GM18951 (cell line): ENCODE data around the gene MMP12.

Source experiments
- POLR2A ChIP-seq: IDR thresholded peaks from 4 replicates; pipeline ENCODE4 v1.6.1; 2011; ENCODE audit warnings: mild to moderate bottlenecking; ENCODE audit not compliant: insufficient read length, insufficient read depth; ENCODE audit errors: extremely low read depth
- in situ Hi-C: fragments of 300-500 bp; cut with MboI; formaldehyde crosslinking; loops from one replicate; pipeline ENCODE4 v1.12.0; 2022; ENCODE audit warnings: low sequenced_read_pairs, mixed read lengths, inconsistent platforms; ENCODE audit not compliant: unreplicated experiment

The MMP12 gene

DNA sequence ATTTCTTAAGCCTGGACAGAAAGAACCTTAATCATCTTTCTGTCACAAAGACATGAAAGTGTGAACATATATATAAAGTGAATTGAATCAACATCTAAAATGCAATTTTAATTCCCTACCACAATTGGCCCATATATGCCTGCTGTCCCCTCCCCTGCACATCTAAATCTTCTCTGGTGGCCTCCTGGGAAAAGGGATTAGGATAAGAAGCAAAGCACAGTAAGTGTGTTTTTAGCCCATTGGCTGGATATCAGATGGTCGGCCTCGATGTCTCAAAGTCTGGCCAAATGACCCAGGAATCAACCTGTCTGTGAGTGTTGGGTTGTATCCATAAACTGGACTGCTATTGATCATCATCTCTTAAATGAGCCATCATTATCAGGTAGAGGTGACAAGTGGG lies 37.1 kb downstream of the MMP12 start:
- no peak for TF ChIP-seq POLR2A
- in situ Hi-C loops: no loop called here

GRCh38 chr11:102837156-102837555 lies 37.6 kb downstream of the MMP12 start:
- in situ Hi-C loops: no loop called here
- TF ChIP-seq POLR2A: no peak

DNA sequence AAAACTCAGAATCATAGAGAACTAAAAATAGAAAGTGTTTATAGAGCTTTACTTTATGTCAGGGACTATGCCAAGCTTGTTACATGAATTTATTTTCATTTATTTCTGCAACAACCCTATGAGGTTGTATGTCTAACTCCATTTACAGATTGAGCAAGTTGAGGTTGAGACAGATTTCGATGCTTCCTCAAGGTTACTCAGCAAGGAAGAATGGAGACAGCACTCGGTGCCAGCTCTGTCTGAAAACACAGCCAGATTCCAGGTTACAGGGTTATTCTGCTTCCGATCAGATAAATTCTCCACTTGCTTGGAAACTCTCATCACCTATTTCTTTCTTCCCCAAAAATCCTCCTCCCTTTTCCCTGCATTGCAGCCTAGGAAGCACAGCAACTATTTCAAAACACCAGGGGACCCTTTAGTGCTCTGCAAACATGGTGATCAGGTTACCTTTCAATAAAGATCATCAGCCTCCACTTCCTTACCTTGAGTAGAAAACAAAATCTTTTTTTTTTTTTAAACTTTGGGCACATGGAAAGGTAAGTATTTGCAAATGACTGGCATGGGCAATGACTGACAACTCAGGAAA lies 38.4 kb downstream of the MMP12 start:
- in situ Hi-C loops: no loop called here
- no peak for TF ChIP-seq POLR2A

- TF ChIP-seq POLR2A: no peak
- in situ Hi-C loops: no loop called here
Observed at GRCh38 chr11:102833731-102834130, 41.1 kb downstream of the MMP12 start.

GRCh38 chr11:102832612-102833011 lies 42.2 kb downstream of the MMP12 start:
- TF ChIP-seq POLR2A: no peak
- in situ Hi-C loops: no loop called here

GRCh38 chr11:102831489-102832440 lies 43.0 kb downstream of the MMP12 start:
- in situ Hi-C loops: no loop called here
- TF ChIP-seq POLR2A: no peak

DNA sequence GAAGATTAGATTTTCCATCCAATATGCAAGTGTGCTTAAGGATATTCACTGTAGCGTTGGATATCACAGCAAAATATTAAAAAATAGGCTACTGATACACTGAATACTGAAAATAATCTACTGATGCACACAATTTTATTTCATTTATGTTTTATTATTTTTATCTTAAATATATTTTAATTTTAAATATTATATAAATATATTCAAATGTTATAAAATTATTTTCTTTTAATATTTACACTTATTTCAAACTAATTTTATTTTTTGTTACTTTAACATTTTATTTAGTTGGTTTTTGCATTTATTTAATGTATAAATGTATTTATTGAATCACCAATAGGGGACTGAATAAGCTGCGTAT lies 43.7 kb downstream of the MMP12 start:
- in situ Hi-C loops: no loop called here
- no peak for TF ChIP-seq POLR2A

- TF ChIP-seq POLR2A: no peak
- in situ Hi-C loops: no loop called here
Observed at GRCh38 chr11:102830001-102830727, 44.6 kb downstream of the MMP12 start.

DNA sequence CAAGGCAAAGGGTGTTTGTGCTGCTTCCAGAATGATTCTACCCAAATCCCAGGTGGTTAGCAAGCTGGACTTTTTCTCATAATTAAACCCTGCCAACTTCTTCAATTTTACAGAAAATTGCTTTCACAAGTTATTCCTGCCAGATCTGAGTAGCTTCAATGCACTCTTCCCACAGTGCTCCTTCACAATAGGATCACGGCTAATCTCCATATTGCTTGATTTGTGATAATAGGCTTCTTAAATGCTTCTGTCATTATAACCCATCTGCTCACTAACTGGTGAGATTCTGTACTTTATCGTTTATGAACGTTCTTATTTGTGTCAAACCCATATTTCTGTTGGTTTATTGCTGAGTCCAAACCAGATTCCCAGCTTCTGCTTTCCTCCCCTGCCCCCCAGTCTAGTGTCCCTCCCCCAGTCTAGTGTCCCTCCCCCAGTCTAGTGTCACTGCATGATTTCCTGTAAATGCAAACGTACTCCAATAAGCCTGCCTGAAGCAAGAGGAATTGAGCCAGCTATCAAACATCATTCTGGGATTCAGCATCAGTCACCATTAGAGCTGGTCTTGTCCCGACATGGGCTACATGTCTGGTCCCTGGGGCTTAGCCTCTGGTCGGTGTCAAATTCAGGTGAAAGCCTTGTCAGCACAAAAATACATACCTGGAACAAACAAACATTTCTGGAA lies 45.3 kb downstream of the MMP12 start:
- in situ Hi-C loops: no loop called here

GRCh38 chr11:102824556-102824955 lies 50.2 kb downstream of the MMP12 start:
- TF ChIP-seq POLR2A: no peak
- in situ Hi-C loops: no loop called here

More for the DNA sequence above, 45.3 kb downstream of the MMP12 start:
- TF ChIP-seq POLR2A: no peak

DNA sequence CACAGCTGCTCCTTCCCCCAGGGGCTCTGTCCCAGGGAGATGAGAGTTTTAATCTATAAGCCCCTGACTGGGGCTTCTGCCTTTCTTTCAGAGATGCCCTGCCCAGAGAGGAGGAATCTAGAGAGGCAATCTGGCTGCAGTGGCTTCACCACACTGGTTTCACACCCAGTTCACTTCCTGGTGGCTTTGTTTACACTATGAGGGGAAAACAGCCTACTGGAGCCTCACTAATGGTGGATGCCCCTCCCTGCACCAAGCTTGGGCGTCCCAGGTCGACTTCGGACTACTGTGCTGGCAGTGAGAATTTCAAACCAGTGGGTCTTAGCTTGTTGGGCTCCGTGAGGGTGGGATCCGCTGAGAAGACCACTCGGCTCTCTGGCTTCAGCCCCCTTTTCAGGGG lies 55.3 kb downstream of the MMP12 start:
- no peak for TF ChIP-seq POLR2A
- in situ Hi-C loops: no loop called here

DNA sequence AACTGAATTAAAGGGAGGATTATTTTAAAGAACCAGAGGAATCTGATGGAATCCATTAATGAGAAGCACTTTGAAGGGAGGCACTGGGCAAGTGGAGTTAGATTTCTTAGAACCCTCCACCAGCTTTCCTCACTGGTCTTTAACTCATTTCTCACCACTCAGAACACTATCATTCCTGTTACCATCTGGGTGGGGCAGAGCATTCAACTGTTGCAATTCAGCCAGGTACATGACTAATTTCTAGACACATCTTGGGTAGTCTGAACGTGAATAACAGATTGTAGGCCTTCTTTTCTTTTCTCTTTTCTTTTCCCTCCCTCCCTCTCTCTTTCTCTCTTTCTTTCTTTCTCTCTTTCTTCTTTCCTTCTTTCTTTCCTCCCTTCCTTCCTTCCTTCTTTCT lies 61.3 kb downstream of the MMP12 start:
- in situ Hi-C loops: no loop called here
- TF ChIP-seq POLR2A: no peak
